HG03045 (cell line): Measurements from ENCODE around the gene ATRAID.
"Not testable (repeated sequence)": the region's sequence is repeated elsewhere in the genome, so short reads cannot be mapped to it uniquely, and the experiment has no call there.

Experiments
- ATAC-seq: cut with Tn5 transposase; IDR thresholded peaks from one replicate; pipeline ENCODE4 v1.9.1; 2021; ENCODE audit warnings: mild to moderate bottlenecking, moderate library complexity; ENCODE audit not compliant: unreplicated experiment

ATRAID gene, protein sequence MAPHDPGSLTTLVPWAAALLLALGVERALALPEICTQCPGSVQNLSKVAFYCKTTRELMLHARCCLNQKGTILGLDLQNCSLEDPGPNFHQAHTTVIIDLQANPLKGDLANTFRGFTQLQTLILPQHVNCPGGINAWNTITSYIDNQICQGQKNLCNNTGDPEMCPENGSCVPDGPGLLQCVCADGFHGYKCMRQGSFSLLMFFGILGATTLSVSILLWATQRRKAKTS

DNA sequence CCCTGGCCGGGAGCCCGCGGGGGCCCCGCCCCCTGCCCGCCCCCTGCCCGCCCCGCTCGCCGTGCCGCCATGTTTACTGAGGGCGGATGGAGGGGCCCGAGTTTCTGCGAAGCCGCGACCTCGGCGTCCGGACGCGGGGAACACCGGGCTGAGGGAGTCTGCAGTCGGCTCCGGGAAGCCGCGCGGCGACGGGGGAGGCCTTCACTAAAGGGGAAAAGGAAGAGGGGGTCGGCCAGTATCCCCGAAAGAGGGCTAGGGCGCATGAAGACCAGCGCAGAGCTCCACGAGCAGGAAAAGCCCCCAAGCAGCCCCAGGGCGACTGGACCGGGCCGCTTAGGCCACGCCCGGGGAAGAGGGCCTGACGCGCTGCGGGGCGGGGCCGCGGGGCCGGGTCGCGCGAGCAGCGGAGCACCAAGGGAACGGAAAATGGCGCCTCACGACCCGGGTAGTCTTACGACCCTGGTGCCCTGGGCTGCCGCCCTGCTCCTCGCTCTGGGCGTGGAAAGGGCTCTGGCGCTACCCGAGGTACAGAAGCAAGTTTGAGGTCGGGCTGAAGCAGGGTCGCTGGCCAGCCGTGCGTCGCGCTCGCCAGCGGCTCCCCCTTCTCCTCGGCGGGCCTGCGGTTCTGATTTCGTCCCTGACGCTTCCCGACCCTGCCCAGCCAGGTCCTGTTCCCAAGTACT lies at the start of gene ATRAID, which contains the start of gene SLC5A6:
Gene ATRAID (plus strand): TSS at position 99 of the 683 bp plus-strand sequence. CDS start 328 bp downstream, at position 427.
Gene SLC5A6 (minus strand): TSS at position 326 of the 683 bp plus-strand sequence. CDS start 4,618 bp downstream, outside the sequence.
- ATAC-seq: peak; percentile 80

DNA sequence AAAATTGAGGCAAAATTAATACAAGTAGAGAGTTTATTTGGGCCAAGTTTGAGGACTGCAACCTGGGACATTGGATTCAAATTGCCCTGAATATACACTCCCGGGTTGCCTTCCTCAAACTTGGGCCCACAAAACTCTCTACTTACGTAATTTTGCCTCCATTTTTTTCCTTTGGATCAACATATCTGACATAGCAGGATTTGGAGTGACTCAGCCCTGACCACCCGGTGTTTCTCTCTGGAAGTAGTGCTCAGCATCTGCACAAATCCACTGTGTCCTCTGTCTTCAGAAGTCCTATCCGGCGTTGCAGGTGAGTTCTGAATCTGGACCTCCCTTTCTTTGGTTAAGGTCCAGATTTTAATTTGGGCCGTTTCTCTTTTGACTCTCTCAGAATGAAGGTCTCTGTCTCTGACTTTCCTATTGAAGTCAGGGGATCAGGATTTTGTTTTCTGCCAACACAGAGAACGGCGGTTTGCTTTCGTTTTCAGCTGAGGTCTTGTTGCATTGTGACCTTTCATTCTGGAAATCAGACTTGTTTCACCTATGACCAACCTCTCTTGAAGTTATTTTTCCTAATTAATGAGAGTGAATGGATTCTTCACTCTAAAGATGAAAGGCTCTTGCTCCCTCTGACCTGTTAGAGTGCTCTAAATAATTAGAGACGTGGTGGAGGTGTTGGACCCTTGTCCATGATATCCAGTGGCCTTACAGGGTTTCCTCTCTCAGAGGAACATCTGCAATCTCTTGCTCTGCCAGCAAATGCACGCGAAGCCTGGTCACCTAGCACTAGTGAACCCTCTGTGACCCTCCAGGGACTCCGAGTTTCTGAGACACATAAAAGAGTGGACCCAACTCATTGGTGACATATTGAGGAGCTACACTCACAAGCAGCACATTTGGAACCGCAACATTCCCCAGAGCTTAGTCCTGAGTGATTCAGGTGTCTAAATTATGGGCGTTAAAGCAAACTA lies 49.4 kb upstream of the ATRAID start:
- ATAC-seq: no peak

DNA sequence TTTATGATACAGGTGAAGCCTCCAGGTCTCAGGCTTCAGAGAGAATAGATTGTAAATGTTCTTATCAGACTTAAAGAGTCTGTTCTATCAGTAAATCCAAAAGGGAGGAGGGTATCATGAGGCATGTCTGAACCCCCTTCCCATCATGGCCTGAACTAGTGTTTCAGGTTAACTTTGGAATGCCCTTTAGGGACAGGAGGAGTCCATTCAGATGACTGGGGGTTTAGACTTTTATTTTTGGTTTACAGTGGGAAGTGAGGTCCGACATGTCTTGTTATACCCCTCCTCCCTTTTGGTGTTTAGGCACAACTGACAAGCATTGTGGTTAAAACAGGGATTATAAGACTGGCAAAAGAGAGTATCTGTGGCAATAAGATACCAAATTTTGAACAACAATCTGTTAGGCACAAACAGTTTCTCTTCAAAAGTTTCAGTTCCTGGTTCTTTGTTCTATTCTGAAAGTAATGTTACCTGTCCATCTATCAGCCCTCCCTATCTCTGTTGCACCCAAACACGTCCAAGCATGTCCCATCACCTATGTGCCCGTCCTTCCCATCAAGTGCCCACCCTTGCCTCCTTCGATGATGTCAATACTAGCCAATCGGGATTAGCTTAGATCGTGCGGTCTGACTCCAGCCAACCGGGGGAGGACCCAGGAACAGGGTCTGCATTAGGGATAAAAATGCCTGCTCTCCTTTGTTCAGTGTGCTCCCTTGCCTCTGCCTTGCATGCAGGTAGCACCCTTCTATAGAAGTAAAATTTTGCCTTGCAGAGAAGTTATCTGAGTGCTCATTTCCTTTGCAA lies 46.7 kb upstream of the ATRAID start:
- no peak for ATAC-seq

DNA sequence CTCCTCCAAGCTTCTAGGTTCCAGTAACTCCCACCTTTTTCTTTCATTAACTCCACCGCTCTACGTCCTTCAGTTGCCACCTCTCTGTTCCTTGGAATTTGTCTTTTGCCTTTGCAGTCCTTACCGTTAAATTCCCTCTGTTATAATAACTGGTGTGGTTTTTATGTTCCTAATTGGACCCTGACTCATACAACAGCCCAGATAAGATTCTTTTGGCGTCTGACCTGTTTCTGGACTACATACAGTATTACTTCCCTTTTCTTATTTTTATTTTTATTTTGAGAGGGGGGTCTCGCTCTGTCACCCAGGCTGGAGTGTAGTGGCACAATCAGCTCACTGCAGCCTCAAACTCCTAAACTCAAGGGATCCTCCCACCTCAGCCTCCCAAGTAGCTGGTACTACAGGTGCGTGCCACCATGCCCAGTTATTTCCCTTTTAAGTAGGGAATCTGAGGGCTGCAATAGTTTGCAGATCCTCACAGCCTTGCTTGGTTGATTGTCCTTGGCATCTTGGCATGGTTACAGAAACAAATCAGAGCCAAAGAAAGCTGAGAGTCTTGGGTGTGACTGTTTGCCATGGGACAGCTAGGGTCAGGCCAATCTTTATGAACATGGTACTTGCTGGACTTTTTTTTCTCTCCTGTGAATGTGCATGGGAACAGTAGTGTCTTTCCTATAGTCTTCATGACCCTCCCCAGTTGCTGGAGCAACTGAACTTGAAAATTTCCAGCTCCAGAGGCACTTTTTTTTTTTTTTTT lies 41.1 kb upstream of the ATRAID start:
- ATAC-seq: no peak

DNA sequence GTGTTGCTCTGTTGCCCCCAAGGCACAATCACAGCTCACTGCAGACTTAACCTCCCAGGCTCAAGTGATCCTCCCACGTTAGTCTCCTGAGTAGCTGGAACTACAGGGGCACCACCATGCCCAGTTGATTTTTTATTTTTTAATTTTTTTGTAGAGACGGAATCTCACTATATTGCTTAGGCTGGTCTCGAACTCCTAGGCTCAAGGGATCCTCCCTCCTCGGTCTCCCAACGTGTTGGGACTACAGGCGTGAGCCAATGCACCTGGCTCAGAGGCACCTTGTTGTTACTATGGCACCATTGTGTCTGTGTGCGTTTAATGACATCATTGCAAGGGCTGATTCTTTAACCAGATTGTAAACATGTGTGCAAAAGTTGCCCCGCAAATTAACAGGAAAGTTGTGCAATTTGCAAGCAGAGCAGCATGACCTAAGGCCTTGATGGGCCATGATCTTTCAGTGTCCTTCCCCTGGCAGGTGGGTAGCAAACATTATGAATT lies 40.4 kb upstream of the ATRAID start:
- no peak for ATAC-seq

DNA sequence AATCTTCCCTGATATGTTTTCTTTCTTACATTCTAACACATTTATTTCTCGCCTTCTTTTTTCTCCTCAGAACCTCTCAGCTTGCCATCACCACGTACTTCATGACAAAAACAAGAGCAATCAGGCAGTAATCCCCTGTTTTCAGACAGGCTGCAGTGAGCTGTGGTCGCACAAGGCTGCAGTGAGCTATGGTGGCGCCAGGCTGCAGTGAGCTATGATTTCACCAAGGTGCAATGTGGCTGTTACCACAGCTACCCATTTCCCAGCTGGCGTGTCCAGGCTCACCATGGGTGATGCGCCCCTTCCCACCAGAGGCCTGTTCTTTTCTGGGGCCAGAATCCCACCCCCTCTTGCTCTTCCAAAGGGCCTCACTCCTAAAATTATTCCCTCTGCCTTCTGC lies 37.2 kb upstream of the ATRAID start:
- ATAC-seq: no peak

DNA sequence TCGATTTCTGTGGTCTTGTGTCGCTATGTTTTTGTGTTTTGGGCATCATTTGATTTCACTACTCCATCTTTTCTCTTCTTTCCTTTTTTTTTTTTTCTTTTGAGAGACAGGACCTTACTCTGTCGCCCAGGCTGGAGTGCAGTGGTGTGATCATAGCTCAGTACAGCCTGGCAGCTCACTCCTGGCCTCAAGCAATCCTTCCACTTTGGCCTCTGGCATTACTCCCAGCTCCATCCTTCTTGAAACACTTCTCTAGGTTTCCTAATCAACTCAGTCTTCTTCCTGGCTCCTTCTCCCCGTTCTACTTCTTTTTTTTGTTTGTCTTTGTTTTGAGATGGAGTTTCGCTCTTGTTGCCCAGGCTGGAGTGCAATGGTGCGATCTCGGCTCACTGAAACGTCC lies 36.5 kb upstream of the ATRAID start:
- ATAC-seq: no peak

DNA sequence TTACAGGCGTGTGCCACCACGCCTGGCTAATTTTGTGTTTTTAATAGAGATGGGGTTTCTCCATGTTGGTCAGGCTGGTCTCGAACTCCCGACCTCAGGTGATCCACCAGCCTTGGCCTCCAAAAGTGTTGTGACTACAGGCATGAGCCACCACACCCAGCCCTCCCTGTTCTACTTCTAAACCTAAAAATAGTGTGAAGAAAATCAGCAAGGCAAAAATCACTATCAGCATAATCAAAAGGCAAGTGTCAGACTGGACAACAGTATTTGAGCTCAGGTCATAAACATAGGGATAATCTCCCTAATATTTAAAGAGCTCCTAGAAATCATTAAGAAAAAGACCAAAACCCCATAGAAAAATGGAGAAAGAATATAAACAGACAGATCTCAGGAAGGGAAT lies 36.1 kb upstream of the ATRAID start:
- not testable (repeated sequence) for ATAC-seq

DNA sequence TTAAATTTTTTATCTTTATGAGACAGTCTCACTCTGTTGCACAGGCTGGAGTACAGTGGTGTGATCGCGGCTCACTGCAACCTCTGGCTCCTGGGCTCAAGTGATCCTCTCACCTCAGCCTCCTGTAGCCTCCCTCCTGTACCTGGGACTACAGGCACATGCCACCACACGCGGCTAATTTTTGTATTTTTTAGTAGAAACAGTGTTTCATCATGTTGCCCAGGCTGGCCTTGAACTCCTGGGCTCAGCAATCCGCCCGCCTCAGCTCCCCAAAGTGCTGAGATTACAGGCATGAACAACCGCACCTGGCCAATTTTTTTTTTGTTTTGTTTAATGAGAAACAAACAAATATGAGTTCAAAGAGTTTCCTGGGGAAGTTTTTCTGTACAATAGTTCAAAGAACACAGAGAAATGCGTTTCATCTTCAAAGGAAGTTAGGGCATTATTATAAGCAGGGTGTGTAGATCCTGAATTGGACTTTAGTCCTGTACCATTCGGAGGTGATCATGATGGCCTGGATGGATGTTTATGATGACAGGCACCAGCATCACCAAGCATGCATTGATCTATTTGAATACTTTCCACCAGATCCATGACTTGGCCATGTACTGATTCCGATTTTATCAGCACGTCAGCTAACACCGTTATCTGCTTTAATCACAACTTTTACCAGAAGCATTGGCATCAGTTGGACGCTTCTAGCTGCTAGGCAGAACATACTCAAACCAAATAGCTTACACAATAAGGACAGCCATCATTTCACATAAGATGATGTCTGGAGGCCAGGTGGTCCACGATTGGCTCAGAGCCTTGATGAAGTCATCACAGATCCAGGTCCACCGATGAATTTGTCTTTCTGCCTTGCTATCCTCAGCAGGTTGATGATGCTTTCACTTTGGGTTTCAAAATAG lies 34.1 kb upstream of the ATRAID start:
- no peak for ATAC-seq

DNA sequence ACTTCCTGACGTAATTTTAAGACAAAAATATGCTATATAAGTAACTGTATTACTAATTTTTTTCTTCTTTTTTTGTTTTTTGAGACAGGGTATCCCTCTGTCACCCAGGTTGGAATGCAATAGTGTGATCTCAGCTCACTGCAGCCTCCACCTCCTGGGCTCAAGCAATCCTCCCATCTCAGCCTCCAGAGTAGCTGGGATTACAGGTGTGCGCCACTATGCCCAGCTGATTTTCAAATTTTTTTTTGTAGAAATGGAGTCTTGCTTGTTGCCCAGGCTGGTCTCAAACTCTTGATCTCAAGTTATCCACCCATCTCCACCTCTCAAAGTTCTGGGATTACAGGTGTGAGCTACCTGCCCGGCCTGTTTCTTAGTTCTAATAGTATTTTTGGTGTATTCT lies 33.4 kb upstream of the ATRAID start:
- no peak for ATAC-seq

DNA sequence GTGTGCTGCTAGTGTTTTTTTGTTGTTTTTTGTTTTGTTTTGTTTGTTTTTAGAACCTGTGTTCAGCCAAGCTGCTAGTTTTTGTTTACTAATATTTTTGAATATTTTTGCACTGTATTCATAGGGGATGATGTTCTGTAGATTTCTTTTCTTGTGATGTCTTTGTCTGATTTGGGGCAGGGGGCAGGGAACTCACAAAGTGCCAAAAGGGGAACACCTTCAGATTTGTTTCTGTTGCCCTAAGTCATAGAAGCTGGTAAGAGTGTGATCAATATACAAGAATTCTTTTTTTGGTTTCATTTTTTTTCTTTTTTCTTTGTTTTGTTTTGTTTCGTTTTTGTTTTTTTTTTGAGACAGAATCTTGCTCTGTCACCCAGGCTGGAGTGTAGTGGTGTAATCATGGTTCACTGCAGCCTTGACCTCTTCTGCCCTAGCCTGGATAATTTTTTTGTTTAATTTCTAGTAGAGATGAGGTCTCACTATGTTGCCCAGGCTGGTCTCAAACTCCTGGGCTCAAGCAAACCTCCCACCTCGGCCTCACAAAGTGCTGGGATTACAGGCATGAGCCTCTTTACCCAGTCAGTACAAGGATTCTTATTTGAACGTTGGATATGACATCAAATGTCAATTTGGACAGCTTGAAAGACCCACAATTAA lies 32.4 kb upstream of the ATRAID start:
- ATAC-seq: no peak

DNA sequence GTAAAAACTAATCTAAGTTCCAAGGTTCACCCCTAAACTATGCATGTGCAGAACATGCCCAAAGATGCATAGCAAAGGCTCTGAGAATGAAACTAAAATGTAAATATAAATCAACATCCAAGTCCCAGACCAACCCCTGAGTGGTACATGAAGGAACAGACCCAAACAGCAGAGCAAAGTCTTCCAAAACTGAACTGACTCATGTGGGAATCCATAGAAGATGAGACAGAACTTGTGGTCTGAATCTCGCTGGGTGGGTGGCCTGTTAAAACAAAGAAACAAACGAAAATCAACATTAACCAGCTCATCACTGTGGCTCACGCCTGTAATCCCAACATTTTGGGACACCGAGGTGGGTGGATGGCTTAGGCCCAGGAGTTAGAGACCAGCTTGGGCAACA lies 29.5 kb upstream of the ATRAID start:
- no peak for ATAC-seq

DNA sequence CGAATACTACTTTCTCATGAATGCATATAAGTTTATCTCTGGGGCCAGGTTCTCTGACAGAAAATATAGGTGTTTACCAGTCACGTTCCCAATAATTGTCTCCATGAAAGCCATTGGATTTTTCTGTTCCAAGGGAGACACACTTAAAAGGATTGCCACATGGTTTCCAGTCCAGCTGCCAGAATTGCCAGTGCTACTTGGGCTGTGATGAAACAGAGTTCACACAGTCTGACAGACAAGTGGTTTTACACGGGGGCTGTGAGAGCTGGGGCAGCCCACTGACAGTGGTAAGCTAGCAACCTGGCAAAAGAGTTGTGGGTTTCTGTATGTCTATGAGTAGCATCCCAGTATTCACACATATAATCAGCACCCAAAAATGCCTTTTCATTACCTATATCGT lies 27.7 kb upstream of the ATRAID start:
- no peak for ATAC-seq

DNA sequence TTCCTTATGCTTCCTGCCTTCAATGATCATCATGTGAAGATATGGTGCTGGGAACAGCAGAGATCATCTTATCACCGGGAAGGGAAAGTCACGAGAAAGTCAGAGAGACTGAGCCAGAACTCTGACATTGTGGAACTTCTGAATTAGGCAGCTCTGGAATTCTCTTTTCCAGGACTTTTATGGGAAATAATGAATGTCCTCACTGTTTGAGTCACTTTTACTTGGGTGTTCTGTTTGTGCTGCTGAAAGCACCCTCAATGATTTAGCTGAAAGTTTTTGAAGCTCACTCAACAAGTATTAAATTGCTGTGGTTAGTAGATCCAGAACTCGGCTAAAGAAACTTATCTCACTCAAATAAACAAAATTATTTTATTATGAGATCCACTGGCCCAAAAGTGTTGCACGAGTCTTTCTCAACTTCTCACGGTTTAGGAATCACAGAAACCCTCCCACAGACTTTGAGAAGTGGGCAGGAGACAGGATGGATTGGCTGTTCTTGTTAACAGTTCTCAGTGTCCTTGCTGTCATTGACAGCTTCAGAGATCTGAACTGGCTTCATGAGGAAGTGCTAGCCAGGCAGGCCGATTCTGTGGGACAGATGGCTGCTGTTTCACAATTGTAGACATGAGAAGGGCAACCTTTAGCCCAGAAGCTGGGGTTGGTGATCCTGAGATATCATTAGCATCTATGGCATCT lies 26.4 kb upstream of the ATRAID start:
- ATAC-seq: no peak

DNA sequence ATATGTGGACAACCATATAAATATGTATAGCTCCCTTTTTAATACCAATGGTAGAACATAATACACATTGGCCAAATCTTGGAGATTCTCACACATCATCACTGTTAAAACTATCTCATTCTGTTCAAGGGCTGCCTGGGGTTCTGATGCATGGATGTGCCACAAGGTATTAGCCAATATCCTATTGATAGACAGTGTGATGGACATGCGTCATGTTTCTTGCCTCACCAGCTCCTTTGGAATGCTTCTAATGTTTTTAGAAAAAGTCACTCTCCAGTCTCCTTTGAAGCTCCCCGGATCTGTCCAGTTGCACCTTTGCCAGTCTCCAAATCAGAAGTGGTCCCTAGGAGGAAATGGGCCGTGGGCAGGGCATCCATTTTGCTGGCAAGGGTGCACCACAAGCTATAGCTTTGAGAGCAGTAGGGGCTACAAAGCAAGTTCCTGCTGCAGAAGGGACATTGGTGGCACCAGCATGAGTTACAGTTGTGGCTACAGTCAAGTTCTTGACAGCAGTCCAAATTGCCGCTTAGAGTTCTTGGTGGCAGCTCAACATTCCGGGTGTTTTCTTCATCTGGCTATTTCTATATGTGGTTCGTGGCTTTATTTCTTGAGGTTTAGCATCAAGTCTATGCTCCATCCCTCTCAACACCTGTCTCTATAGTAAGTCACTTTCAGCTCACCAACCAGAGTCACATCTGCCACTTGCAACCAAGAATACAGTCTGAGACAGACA lies 25.1 kb upstream of the ATRAID start:
- ATAC-seq: no peak

DNA sequence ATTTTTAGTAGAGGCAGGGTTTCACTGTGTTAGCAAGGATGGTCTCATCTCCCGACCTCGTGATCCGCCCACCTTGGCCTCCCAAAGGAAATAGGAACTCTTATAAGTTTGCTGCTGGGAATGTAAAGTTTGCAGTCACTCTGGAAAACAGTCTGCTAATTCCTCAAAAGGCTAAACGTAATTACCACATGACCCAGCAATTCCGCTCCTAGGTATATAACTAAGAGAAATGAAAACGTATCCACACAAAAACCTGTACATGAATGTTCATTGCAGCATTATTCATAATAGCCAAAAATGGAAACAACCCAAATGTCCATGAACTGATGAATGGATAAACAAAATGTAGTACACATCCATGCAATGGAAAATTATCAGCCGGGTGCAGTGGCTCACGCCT lies 21.9 kb upstream of the ATRAID start:
- ATAC-seq: no peak
